Spleen (tissue), 11 donors: Measurements from ENCODE around the gene SLC12A5. TPM values are rescaled to one million over a fixed set of nuclear protein-coding genes. Genes with fewer than 3 reads are reported as not detected.

Source experiments
- DNase-seq: peaks from one replicate; pipeline ENCODE4 v3.0.0-alpha.2; 2020
- H3K27ac ChIP-seq, 8 donors: fragments of 200-600 bp; sonication (generic) in 7 of 8; 1 replicate in 4 of 8; 2 replicates in 4 of 8; pipeline versions ENCODE4 v1.5.0 to v1.8.0; 2016 to 2021; ENCODE audit warnings: inconsistent platforms in 4 of 8, mild to moderate bottlenecking in 4 of 8, moderate library complexity in 1 of 8
- H3K27me3 ChIP-seq, 7 donors: fragments of 200-600 bp; sonication (generic) in 6 of 7; replicated peaks in 1 of 7; 1 replicate in 4 of 7; 2 replicates in 3 of 7; pipeline versions ENCODE4 v1.5.0 to v1.8.0; 2016 to 2021; ENCODE audit warnings: inconsistent platforms in 3 of 7, mild to moderate bottlenecking in 1 of 7
- H3K36me3 ChIP-seq, 6 donors: fragments of 200-600 bp; sonication (generic) in 5 of 6; 1 replicate in 4 of 6; 2 replicates in 2 of 6; pipeline versions ENCODE4 v1.5.0 to v1.8.0; 2016 to 2021; ENCODE audit warnings: inconsistent platforms in 2 of 6
- H3K4me1 ChIP-seq, 6 donors: fragments of 200-600 bp; sonication (generic) in 5 of 6; 1 replicate in 3 of 6; 2 replicates in 3 of 6; pipeline versions ENCODE4 v1.5.0 to v1.8.0; 2016 to 2021; ENCODE audit warnings: inconsistent platforms in 3 of 6
- H3K4me3 ChIP-seq, 8 donors: fragments of 200-600 bp; sonication (generic) in 7 of 8; 1 replicate in 4 of 8; 2 replicates in 4 of 8; pipeline versions ENCODE4 v1.5.0 to v1.8.0; 2016 to 2021; ENCODE audit warnings: inconsistent platforms in 4 of 8, mild to moderate bottlenecking in 4 of 8, moderate library complexity in 2 of 8
- H3K9me3 ChIP-seq, 8 donors: fragments of 200-600 bp; sonication (generic) in 7 of 8; 1 replicate in 4 of 8; 2 replicates in 4 of 8; pipeline versions ENCODE4 v1.5.0 to v1.8.0; 2016 to 2021; ENCODE audit warnings: inconsistent platforms in 4 of 8
- POLR2A ChIP-seq, 3 donors: fragments of 450-650 bp; IDR thresholded peaks; one replicate each; pipeline ENCODE4 v1.5.1; 2017; ENCODE audit warnings: antibody characterized with exemption in 3 of 3, mild to moderate bottlenecking in 1 of 3
- POLR2AphosphoS5 ChIP-seq, 3 donors: sonication (generic); formaldehyde crosslinking; IDR thresholded peaks; one replicate each; pipeline ENCODE4 v1.5.1; 2017; ENCODE audit warnings: antibody characterized with exemption in 3 of 3
- WGBS, 5 donors: extraction: QIAGEN DNeasy Blood & Tissue Kit in 3 of 5; methylation state at CpG; one replicate each; pipeline versions ENCODE4 v1.1.5 to v1.1.7; 2013 to 2018; 5-methylcytosine and 5-hydroxymethylcytosine counted together
- intact Hi-C: fragments of 100-400 bp; cut with DNase I; formaldehyde crosslinking; loops from one replicate; pipeline ENCODE4 v1.15.0; 2023; ENCODE audit warnings: low total_unique reads
- polyA plus RNA-seq, 3 donors: library from polyadenylated mRNA; stranded (reverse); fragments of 200-250 nt; gene quantifications; one replicate each; pipeline ENCODE4 v1.2.1, GENCODE V29; 2013
- total RNA-seq, 7 donors: library from RNA; depleted of rRNA in 3 of 7; stranded (reverse); fragments of >200 nt in 3 of 7; fragmentation: NEBNext Ultra II Directional in 4 of 7; extraction: Animal tissue kit (Norgen Biotek cat#: 25700) in 4 of 7; gene quantifications; one replicate each; pipeline versions ENCODE4 v1.1.0 to v1.2.1, GENCODE V29; 2016 to 2021
- TF ChIP-seq, protein P1 (sequence below), 11 experiments: fragments of 200-600 bp in 7 of 11; fragments of 450-650 bp in 4 of 11; sonication (generic) in 4 of 11; IDR thresholded peaks in 8 of 11; conservative IDR thresholded peaks in 3 of 11; 1 replicate in 7 of 11; 2 replicates in 4 of 11; pipeline versions ENCODE4 v1.4.0 to v1.8.0; 2016 to 2021; ENCODE audit warnings: antibody characterized with exemption in 11 of 11, inconsistent platforms in 4 of 11, mild to moderate bottlenecking in 1 of 11
- donor health status: healthy with polysubstance abuse.
- donor health status: DM: no; HTN: no; CAD: no; lungs with moderate emphysema.
- donor health status: DM: no; HTN: no; CAD: no.
- donor health status: Bipolar disorder and iron deficiency.
- donor health status: healthy.
- donor health status: DM: no; HTN: no; CAD: no.
- donor health status: DM: yes; HTN: yes; CAD: no.

SLC12A5 gene
- total and polyA plus RNA-seq, 10 donors: 0.20 to 8.7 (median 2.7) TPM

DNA sequence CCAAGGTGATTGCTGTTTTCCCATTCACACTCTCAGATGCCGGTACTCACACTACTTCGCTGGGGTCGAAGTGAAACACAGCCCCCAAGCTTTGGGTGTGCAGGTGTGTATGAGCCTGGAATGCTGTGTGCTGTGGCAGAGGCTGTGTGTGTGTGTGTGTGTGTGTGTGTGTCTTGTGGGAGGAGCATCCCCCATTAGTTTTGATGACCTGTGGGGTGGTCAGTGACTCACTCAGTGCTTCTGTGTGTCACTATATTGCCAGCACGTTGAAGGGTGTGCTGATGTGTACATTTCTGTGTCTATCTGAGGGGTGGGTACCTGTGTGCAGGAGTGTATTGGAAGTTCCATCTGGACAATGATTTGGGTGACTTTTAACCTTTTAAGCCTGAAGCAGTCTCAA, 5.0 kb upstream of the SLC12A5 start:
- TF ChIP-seq POLR2A (IDR thresholded peaks at IDR 0.05) (no peak), POLR2AphosphoS5 (IDR thresholded peaks at IDR 0.05) (no peak)
- TF ChIP-seq, protein P1, sequence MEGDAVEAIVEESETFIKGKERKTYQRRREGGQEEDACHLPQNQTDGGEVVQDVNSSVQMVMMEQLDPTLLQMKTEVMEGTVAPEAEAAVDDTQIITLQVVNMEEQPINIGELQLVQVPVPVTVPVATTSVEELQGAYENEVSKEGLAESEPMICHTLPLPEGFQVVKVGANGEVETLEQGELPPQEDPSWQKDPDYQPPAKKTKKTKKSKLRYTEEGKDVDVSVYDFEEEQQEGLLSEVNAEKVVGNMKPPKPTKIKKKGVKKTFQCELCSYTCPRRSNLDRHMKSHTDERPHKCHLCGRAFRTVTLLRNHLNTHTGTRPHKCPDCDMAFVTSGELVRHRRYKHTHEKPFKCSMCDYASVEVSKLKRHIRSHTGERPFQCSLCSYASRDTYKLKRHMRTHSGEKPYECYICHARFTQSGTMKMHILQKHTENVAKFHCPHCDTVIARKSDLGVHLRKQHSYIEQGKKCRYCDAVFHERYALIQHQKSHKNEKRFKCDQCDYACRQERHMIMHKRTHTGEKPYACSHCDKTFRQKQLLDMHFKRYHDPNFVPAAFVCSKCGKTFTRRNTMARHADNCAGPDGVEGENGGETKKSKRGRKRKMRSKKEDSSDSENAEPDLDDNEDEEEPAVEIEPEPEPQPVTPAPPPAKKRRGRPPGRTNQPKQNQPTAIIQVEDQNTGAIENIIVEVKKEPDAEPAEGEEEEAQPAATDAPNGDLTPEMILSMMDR (IDR thresholded peaks at IDR 0.05 in 8 of 11, conservative IDR thresholded peaks at IDR 0.05 in 3 of 11): no peak
- Histone ChIP-seq H3K4me1 (peaks cover 9 to 30% (median 25%) of the 10 kb centered on the region in 6 donors), H3K9me3 (peaks cover 0 to 1% (median 0%) of the 10 kb centered on the region in 8 donors), H3K27me3 (peaks cover 0 to 91% (median 32%) of the 10 kb centered on the region in 7 donors), H3K36me3 (no peaks in the 10 kb centered on the region), H3K27ac (no peak overlapping the region), H3K4me3 (no peak overlapping the region)
- intact Hi-C loops: loop anchor here (5.0 to 10.0 kb wide), 2 partner anchors 61 to 148 kb away; partner anchors contain the start of gene NCOA5
- WGBS, 5 donors: 65 to 78% (median 73%) methylated on average over 4 of the region's 4 CpGs
- no peak for DNase-seq

GRCh38 chr20:46025376-46025783, 3.6 kb upstream of the SLC12A5 start:
- Histone ChIP-seq H3K4me3 (no peak overlapping the region), H3K36me3 (no peaks in the 10 kb centered on the region), H3K27ac (no peak overlapping the region), H3K4me1 (peaks cover 7 to 29% (median 25%) of the 10 kb centered on the region in 6 donors), H3K9me3 (peaks cover 0 to 7% (median 0%) of the 10 kb centered on the region in 8 donors), H3K27me3 (peaks cover 0 to 99% (median 43%) of the 10 kb centered on the region in 7 donors)
- WGBS, 5 donors: 70 to 77% (median 72%) methylated on average over 10 of the region's 10 CpGs
- no peak for DNase-seq
- intact Hi-C loops: loop anchor here (10.0 kb wide), 1 partner anchor 59 kb away; the partner anchor contains the start of gene NCOA5
- TF ChIP-seq, protein P1 (IDR thresholded peaks at IDR 0.05 in 8 of 11, conservative IDR thresholded peaks at IDR 0.05 in 3 of 11): no peak
- TF ChIP-seq POLR2A (IDR thresholded peaks at IDR 0.05): no peak
- TF ChIP-seq POLR2AphosphoS5 (IDR thresholded peaks at IDR 0.05): no peak

DNA sequence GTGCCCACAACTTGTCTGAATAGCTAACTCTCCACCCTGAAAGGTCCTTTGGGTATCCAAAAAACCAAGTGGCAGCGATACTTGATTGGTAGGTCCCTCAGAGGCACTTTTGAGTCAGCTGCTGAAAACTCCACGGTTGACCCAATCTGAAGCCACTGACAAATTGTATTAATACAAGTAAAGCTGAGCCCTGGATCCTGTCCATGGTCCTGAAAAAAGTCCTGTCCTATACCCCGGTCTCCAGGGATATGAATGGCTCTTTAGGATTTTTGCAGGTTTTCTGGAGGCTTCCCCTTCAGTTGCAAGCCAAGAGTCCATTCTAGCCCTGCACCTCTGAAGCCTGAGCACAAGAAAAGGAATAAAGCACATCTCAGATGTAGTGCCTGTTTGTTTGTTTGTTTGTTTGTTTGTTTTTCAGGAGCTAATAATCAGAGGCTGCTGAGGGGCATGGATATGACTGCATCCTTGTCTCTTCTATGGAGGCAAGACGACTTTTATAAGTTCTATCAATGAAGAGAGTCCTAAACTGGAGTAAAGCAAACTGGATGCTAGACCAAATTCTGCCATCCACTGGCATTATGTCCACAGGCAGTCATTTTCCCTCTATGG, 1.7 kb upstream of the SLC12A5 start:
- intact Hi-C loops: loop anchor here (10.0 kb wide), 1 partner anchor 57 kb away; the partner anchor contains the start of gene NCOA5
- 6 to 16% (median 15%) methylated on average over 4 of the region's 4 CpGs for WGBS, 5 donors

More for the DNA sequence above, 1.7 kb upstream of the SLC12A5 start:
- Histone ChIP-seq H3K9me3 (peaks cover 0 to 7% (median 0%) of the 10 kb centered on the region in 8 donors), H3K4me1 (peaks cover 3 to 18% (median 6%) of the 10 kb centered on the region in 6 donors), H3K4me3 (no peak overlapping the region), H3K27ac (no peak overlapping the region), H3K36me3 (no peaks in the 10 kb centered on the region), H3K27me3 (peaks cover 3 to 99% (median 55%) of the 10 kb centered on the region in 7 donors)
- TF ChIP-seq POLR2AphosphoS5 (IDR thresholded peaks at IDR 0.05): no peak
- TF ChIP-seq, protein P1 (IDR thresholded peaks at IDR 0.05 in 8 of 11, conservative IDR thresholded peaks at IDR 0.05 in 3 of 11): no peak
- TF ChIP-seq POLR2A (IDR thresholded peaks at IDR 0.05): no peak
- no peak for DNase-seq
